ENCODE data around the gene OSBPL7. TPM values are rescaled to one million over a fixed set of nuclear protein-coding genes. Genes with fewer than 3 reads are reported as not detected.

OSBPL7 gene
- total RNA-seq, 1 donor from 2014 or later: 4.4 TPM

DNA sequence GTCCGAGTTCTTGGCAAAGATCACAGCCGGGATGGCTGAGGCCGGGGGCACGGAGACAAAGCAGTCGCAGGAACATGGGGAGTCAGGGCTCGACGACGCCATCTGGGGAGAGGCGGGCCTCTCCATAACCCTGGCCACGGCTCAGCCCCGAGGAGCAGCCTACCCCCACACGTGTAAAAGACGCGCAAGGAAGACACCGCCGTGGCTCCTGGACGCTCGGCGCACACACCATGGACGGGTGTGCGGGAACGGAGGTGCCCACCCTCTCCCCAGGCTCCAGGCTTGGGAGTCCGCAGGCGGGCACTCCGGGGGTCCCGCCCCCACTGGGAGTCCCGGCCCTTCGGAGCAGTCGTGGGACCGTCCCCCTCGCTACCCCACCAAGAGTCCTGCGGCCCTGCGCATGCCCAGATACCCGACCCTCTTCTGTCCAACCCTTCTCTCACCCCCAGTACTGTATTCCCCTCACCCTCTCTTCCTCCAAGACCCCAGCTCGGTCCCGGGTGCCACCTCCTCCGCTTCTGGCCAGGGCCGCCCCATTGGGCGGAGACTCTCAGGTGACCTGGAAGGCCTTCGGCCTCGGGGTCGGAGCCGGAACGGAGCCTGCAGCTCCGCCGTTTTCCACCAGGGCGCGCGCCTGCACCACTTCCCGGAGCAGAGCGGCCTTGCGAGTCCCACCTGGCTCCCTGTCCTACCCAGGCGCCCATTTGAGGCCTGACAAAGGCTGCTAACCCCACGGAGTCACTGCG lies 19.3 kb upstream of the OSBPL7 start, which contains the start of gene SCRN2:
Gene SCRN2 (minus strand): TSS at position 532 of the 746 bp plus-strand sequence. CDS start 430 bp downstream, at position 102.
- Histone ChIP-seq H3K27ac (replicated peaks) (peak within 1 kb of the TSS; percentile 81), H3K4me3 (peak within 1 kb of the TSS; percentile 87), H3K27me3 (ENCODE audit: low read depth) (peaks cover 24% of the 10 kb centered on the region), H3K9me3 (replicated peaks) (no peaks in the 10 kb centered on the region), H3K4me1 (peaks cover 40% of the 10 kb centered on the region), H3K36me3 (peaks cover 27% of the 10 kb centered on the region)
- DNase-seq: peak; percentile 90
- peak; percentile 99 for TF ChIP-seq CTCF (IDR thresholded peaks at IDR 0.05; ENCODE audit: borderline replicate concordance)
- intact Hi-C loops (cut with micrococcal nuclease): loop anchor here (2.0 to 10.0 kb wide), 2 partner anchors 50 to 134 kb away; partner anchors contain the start of gene CDK5RAP3

DNA sequence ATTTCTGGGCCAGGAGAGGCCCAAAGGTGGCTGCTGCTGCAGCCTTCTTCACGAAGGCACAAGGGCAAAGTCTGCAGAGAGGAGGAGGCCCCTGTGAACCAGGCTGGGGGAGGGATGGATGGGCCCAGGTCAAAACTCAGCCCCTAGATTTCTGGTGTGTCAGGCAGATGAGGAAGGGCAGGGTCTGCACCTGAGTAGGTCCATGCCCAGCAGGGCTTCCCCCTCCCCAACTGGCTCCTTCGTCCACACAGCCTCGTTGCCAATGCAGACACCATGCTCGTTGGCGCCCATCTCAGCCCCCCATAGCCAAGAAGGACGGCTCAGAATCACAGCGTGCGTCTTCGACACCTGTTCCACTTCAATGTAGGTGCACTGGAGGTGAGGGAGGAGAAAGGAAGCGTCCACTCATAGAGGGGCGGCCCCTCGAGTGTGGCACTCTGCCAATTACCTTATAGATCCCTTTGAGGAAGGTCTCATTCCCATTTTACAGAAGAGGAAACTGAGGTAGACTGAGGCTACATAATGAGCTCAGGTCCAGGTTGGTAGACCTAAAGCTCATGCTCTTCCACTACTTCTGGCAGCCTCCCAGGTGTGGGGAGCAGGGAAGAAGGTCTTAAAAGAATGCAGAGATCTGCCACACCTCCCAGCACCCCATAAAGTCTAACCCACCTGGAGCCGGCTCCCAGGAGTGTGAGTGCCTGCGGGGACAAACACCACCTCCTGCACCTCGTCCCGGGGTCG lies 18.6 kb upstream of the OSBPL7 start:
- H3K9me3 ChIP-seq (replicated peaks): no peaks in the 10 kb centered on the region
- peaks cover 32% of the 10 kb centered on the region for H3K36me3 ChIP-seq
- H3K4me1 ChIP-seq: peaks cover 48% of the 10 kb centered on the region
- TF ChIP-seq CTCF (IDR thresholded peaks at IDR 0.05; ENCODE audit: borderline replicate concordance): no peak
- H3K27ac ChIP-seq (replicated peaks): peak overlapping the region; percentile 81
- peak overlapping the region; percentile 87 for H3K4me3 ChIP-seq
- no peak for DNase-seq
- H3K27me3 ChIP-seq (ENCODE audit: low read depth): peaks cover 17% of the 10 kb centered on the region
- intact Hi-C loops (cut with micrococcal nuclease): loop anchor here (2.0 to 10.0 kb wide), 2 partner anchors 51 to 135 kb away; partner anchors contain the start of gene CDK5RAP3

DNA sequence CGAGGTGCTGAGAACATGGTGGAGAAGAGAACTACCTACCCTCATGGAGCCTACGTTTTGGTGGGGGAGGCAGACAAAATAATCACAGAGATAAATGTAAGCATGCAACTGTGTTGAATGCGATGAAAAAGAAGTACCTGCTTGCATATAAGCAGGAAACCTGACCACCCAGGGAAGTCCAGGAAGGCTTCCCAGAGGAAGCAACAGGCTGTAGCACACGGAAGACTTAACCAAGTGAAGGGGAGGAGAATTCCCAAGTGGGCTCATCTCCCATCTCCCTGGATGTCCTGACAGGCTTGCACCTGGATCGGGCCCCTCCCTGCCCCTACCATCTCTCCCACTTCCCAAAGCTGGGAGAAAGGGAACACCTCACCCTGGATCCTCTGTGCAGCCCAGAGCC lies 17.5 kb upstream of the OSBPL7 start:
- no peak for TF ChIP-seq CTCF (IDR thresholded peaks at IDR 0.05; ENCODE audit: borderline replicate concordance)
- intact Hi-C loops (cut with micrococcal nuclease): no loop called here
- Histone ChIP-seq H3K27me3 (ENCODE audit: low read depth) (peaks cover 6% of the 10 kb centered on the region), H3K36me3 (peaks cover 32% of the 10 kb centered on the region), H3K9me3 (replicated peaks) (no peaks in the 10 kb centered on the region), H3K4me3 (no peak overlapping the region), H3K4me1 (peaks cover 58% of the 10 kb centered on the region), H3K27ac (replicated peaks) (no peak overlapping the region)
- DNase-seq: no peak

DNA sequence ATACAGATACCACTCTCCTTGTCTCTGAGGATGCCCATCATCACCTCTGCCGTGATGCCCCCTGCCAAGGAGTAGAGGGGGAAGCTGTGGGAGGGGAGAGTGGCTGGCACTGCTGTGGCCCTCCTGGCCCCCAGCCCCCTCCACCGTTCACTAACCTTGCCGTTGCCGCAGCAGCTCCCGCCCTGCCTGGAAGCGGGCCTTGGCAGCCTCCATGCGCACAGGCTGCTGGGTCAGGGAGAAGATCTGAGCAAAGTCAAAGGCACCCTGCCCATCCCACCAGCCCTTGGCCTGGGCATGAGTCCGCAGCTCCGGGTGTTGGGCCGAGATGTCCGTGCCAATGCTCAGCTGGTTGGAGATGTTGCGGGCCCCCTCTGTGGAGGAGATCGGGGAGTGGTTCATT lies 17.0 kb upstream of the OSBPL7 start:
- Histone ChIP-seq H3K4me3 (no peak overlapping the region), H3K9me3 (replicated peaks) (no peaks in the 10 kb centered on the region), H3K4me1 (peaks cover 61% of the 10 kb centered on the region), H3K27me3 (ENCODE audit: low read depth) (peaks cover 1% of the 10 kb centered on the region), H3K36me3 (peaks cover 32% of the 10 kb centered on the region), H3K27ac (replicated peaks) (no peak overlapping the region)
- intact Hi-C loops (cut with micrococcal nuclease): no loop called here
- no peak for TF ChIP-seq CTCF (IDR thresholded peaks at IDR 0.05; ENCODE audit: borderline replicate concordance)
- no peak for DNase-seq

DNA sequence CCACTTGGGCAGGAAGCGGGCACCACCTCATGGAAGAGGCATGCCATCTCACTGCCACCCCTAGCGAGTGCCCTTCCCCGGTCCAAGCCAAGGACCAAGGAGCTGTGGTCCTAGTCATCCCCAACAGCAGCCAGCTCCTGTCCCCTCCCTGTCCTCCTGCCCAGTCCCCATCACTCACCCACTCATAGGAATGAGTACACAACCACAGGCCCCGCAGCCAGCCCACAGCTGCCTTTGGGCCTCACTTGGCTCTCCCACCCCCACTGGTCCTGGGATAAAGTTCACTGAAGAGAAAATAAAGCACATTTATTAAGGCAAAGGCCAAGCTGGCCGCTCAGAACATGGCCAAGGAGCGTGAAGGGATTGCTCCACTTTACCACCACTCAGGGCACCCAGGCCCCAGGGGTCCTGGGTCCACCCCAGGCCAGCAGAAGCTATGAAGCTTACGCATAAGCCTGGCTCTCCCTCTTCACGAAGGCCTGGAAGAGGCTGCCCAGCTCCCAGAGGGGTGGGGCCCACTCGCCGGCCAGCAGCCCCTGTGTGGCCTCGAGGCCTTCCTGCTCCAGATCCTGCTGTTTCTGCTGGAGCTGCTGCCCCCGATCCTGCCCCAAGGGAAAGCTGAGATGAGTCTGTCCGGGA lies 15.9 kb upstream of the OSBPL7 start:
- intact Hi-C loops (cut with micrococcal nuclease): no loop called here
- Histone ChIP-seq H3K4me1 (peaks cover 61% of the 10 kb centered on the region), H3K36me3 (peaks cover 32% of the 10 kb centered on the region), H3K27me3 (ENCODE audit: low read depth) (no peaks in the 10 kb centered on the region), H3K9me3 (replicated peaks) (no peaks in the 10 kb centered on the region), H3K4me3 (no peak overlapping the region), H3K27ac (replicated peaks) (peak overlapping the region; percentile 15)
- no peak for DNase-seq
- no peak for TF ChIP-seq CTCF (IDR thresholded peaks at IDR 0.05; ENCODE audit: borderline replicate concordance)
